ENCODE measurements around the gene FGF13. TPM values are rescaled to one million over a fixed set of nuclear protein-coding genes. Genes with fewer than 3 reads are reported as not detected.

The FGF13 gene
- total RNA-seq, 2 experiments from 2014 or later, result not detected

GRCh38 chrX:138638996-138639395 lies 72.5 kb downstream of the FGF13 start:
- no peak overlapping the region for H3K27ac ChIP-seq (ENCODE audit: low read depth, low read length, poor library complexity, severe bottlenecking)
- intact Hi-C loops (cut with micrococcal nuclease; ENCODE audit: unreplicated experiment), result no loop called here
- no peaks in the 10 kb centered on the region for H3K79me2 ChIP-seq (ENCODE audit: insufficient read depth, low read depth, low read length)
- no peaks in the 10 kb centered on the region for H3K9me3 ChIP-seq (ENCODE audit: low read length)
- no peaks in the 10 kb centered on the region for H4K20me1 ChIP-seq (ENCODE audit: insufficient read depth, low read length)
- H3K36me3 ChIP-seq (ENCODE audit: insufficient read depth, low read length), result no peaks in the 10 kb centered on the region
- no peak overlapping the region for H2AFZ ChIP-seq (ENCODE audit: low read length)
- H3K4me2 ChIP-seq (ENCODE audit: low read length), result no peak overlapping the region
- BruUV-seq (replicated peaks), result no TSS peak
- no peaks in the 10 kb centered on the region for H3K9me2 ChIP-seq (ENCODE audit: insufficient read depth, low read length)
- TF ChIP-seq CTCF (conservative IDR thresholded peaks at IDR 0.05; ENCODE audit: low read length), result no peak
- H3K4me3 ChIP-seq (ENCODE audit: low read depth, low read length, poor library complexity, severe bottlenecking), result no peak overlapping the region
- ChIA-PET POLR2A (no interaction called here), CTCF (ENCODE audit: unreplicated experiment) (no interaction called here)
- no peak for DNase-seq (ENCODE audit: low spot score)
- no peaks in the 10 kb centered on the region for H3K4me1 ChIP-seq (ENCODE audit: insufficient read depth, low read length, poor library complexity, severe bottlenecking)

Small RNAs within 50 kb of the gene (microRNA-seq; reads per million reads assigned to microRNA genes)
- gene MIR504 (ENCODE audit: borderline replicate concordance), result not detected

Small RNAs within 50 kb of the gene (small RNA-seq; reads per million reads assigned to genes)
- gene AL031386.1 (not detected), gene MIR504 (not detected)
